Neural crest cell (in vitro differentiated cells): Measurements from ENCODE around the gene SH3GL3. TPM values are rescaled to one million over a fixed set of nuclear protein-coding genes. Genes with fewer than 3 reads are reported as not detected.

ENCODE experiments used
- DNase-seq: peaks from one replicate; pipeline ENCODE4 v3.0.0; 2021; ENCODE audit warnings: low read depth, mixed read lengths, low spot score
- H3K27ac Mint-ChIP-seq: one replicate; pipeline ENCODE4 v1.8.0; 2021; ENCODE audit warnings: mild to moderate bottlenecking, mixed read lengths; ENCODE audit not compliant: unreplicated experiment
- H3K27me3 Mint-ChIP-seq: 2 replicates; pipeline ENCODE4 v1.8.0; 2021; ENCODE audit warnings: low read depth, mild to moderate bottlenecking, mixed read lengths
- H3K36me3 Mint-ChIP-seq: 2 replicates; pipeline ENCODE4 v1.8.0; 2021; ENCODE audit warnings: low read depth, mild to moderate bottlenecking, mixed read lengths
- H3K4me1 Mint-ChIP-seq: 2 replicates; pipeline ENCODE4 v1.8.0; 2021; ENCODE audit warnings: mixed read lengths
- H3K4me3 Mint-ChIP-seq: one replicate; pipeline ENCODE4 v1.8.0; 2021; ENCODE audit warnings: mild to moderate bottlenecking, mixed read lengths
- H3K9me3 Mint-ChIP-seq: 2 replicates; pipeline ENCODE4 v1.8.0; 2021; ENCODE audit warnings: mixed read lengths
- total RNA-seq: library from RNA; stranded (reverse); gene quantifications from 2 replicates; pipeline ENCODE4 v1.2.1, GENCODE V29; 2021
- TF ChIP-seq, protein P1 (sequence below): fragments of 200-600 bp; sonication (generic); conservative IDR thresholded peaks from 2 replicates; pipeline ENCODE4 v1.5.0; 2021; ENCODE audit warnings: antibody characterized with exemption, mild to moderate bottlenecking

SH3GL3 gene
- total RNA-seq, 1 donor from 2014 or later: 1.4 TPM

DNA sequence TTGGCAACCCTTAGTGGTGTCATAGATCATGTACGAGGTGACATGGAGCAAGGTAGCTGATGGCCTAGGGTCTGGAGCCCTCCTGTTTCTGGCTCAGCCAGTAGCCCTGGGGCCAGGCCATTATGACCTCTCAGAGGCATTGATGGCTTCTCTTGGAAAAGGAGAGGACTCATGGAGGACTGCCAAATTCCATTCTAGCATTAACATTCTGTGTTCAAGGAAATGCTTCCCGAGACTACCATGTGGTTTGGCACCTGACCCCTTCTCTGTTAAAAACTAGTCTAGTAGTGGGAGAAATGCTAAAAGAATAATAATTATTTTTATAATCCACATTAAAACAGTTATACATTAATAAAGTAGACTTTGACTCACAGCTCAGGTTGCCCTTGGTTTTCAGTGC is 166.6 kb downstream of the SH3GL3 start:
- Mint-ChIP-seq H3K4me1 (peaks cover 5% of the 10 kb centered on the region), H3K36me3 (no peaks in the 10 kb centered on the region), H3K27ac (no peak overlapping the region), H3K9me3 (no peaks in the 10 kb centered on the region), H3K27me3 (no peaks in the 10 kb centered on the region), H3K4me3 (no peak overlapping the region)
- TF ChIP-seq, protein P1, sequence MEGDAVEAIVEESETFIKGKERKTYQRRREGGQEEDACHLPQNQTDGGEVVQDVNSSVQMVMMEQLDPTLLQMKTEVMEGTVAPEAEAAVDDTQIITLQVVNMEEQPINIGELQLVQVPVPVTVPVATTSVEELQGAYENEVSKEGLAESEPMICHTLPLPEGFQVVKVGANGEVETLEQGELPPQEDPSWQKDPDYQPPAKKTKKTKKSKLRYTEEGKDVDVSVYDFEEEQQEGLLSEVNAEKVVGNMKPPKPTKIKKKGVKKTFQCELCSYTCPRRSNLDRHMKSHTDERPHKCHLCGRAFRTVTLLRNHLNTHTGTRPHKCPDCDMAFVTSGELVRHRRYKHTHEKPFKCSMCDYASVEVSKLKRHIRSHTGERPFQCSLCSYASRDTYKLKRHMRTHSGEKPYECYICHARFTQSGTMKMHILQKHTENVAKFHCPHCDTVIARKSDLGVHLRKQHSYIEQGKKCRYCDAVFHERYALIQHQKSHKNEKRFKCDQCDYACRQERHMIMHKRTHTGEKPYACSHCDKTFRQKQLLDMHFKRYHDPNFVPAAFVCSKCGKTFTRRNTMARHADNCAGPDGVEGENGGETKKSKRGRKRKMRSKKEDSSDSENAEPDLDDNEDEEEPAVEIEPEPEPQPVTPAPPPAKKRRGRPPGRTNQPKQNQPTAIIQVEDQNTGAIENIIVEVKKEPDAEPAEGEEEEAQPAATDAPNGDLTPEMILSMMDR: no peak
- no peak for DNase-seq

DNA sequence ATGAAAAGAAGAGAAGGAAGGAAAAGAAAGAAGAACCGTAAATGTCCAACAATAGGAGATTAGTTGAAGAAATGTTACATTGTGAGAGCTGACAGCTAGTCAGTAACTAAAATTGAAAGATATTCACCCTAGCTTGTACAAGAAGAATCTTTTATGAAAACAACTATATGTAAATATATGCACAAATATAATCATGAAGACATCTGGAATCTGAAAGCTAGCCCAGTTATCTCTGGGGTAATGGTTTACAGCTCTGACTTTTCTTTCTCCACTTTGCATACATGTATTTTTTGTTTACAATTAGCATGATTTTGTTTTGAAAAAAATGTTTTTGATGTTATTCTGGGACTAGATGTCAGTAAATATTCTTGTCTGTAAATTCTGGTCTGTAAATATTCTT is 169.7 kb downstream of the SH3GL3 start:
- no peak overlapping the region for H3K27ac Mint-ChIP-seq
- H3K4me1 Mint-ChIP-seq: peaks cover 5% of the 10 kb centered on the region
- H3K9me3 Mint-ChIP-seq: peaks cover 5% of the 10 kb centered on the region
- no peaks in the 10 kb centered on the region for H3K36me3 Mint-ChIP-seq
- H3K27me3 Mint-ChIP-seq: no peaks in the 10 kb centered on the region
- no peak overlapping the region for H3K4me3 Mint-ChIP-seq
- DNase-seq: no peak
- TF ChIP-seq, protein P1: no peak

DNA sequence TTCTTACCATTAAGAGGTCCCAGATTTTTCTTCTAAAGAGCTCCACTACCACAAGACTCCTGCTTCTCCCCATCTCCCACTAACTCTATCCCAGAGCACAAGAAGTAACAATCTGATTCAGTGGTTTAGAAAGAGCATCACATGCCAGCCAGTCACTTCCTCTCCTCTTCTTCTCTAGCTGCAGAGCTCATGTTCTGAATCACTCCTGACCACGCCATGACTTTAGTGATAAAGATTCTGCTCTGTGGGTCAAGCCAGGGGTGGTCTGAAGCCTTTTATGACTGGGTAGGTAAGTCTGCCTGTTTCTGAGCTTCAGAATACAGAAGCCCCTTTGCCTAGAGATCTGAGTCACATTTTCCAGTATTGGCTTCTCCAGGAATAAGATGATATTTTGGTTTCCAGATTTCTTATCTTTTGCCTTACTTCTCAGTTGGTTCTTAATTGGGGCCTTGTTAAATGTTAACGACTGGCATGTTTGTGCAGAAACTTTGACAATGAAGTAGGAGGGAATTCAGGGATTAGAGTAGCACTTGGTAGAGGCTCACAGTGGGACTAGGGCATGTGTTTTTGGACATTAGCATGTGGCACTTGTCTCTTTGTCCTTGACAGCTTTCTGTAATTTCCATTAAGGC is 179.1 kb downstream of the SH3GL3 start:
- H3K4me3 Mint-ChIP-seq: no peak overlapping the region
- H3K27me3 Mint-ChIP-seq: no peaks in the 10 kb centered on the region
- H3K36me3 Mint-ChIP-seq: no peaks in the 10 kb centered on the region
- DNase-seq: no peak
- no peak overlapping the region for H3K27ac Mint-ChIP-seq
- H3K9me3 Mint-ChIP-seq: peaks cover 6% of the 10 kb centered on the region
- no peaks in the 10 kb centered on the region for H3K4me1 Mint-ChIP-seq
- TF ChIP-seq, protein P1: no peak

DNA sequence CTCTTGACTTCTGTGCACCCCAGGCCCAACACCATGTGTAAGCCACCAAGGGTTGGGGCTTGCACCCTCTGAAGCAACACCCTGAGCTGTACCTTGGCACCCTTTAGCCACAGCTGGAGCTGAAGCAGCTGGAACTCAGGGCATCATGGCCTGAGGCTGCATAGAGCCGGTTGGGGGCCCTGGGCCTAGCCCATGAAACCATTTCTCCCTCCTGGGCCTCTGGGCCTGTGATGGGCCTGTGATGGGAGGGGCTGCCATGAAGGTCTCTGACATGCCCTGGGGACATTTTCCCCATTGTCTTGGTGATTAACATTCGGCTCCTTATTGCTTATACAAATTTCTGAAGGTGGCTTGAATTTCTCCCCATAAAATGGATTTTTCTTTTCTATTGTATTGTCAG is 184.4 kb downstream of the SH3GL3 start:
- TF ChIP-seq, protein P1: no peak
- no peaks in the 10 kb centered on the region for H3K4me1 Mint-ChIP-seq
- no peak for DNase-seq
- no peak overlapping the region for H3K27ac Mint-ChIP-seq
- no peak overlapping the region for H3K4me3 Mint-ChIP-seq
- H3K9me3 Mint-ChIP-seq: peaks cover 14% of the 10 kb centered on the region
- no peaks in the 10 kb centered on the region for H3K36me3 Mint-ChIP-seq
- peaks cover 22% of the 10 kb centered on the region for H3K27me3 Mint-ChIP-seq

DNA sequence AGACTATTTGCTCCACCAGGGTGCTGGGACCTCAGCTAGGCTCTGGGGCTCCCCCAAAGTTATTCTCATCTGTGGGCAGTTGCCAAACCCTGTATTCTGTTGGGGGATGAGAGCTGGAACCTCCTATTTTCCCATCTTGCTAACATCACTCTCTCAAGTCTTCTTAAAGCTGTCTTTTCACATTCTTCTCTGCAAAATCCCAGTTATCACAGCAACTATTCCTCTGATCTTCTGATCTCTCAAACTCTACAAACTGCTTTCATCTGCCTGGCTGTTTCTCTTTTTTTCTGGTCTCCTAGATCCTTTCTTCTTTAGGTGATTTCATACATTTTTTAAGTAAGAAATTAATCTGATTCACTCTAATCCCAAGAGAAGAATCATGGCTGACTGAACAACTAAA is 196.1 kb downstream of the SH3GL3 start:
- Mint-ChIP-seq H3K4me3 (no peak overlapping the region), H3K27me3 (peaks cover 49% of the 10 kb centered on the region), H3K4me1 (no peaks in the 10 kb centered on the region), H3K9me3 (peaks cover 15% of the 10 kb centered on the region), H3K27ac (no peak overlapping the region), H3K36me3 (peaks cover 2% of the 10 kb centered on the region)
- DNase-seq: no peak
- TF ChIP-seq, protein P1: no peak
